HG02852 (cell line): ENCODE measurements around the gene RBFOX2.
"Not testable (repeated sequence)": the region's sequence is repeated elsewhere in the genome, so short reads cannot be mapped to it uniquely, and the experiment has no call there.

ENCODE experiments used
- ATAC-seq: cut with Tn5 transposase; IDR thresholded peaks from one replicate; pipeline ENCODE4 v1.9.1; 2021; ENCODE audit warnings: mild to moderate bottlenecking, moderate library complexity; ENCODE audit not compliant: unreplicated experiment

RBFOX2 gene

GRCh38 chr22:36028646-36029405 is at the start of gene RBFOX2:
RBFOX2 (minus strand) TSS chr22:36028824; CDS start chr22:36028425, 399 bp downstream.
- peak; percentile 57 for ATAC-seq

- ATAC-seq, result no peak
These were observed 48.6 kb upstream of the RBFOX2 start for GRCh38 chr22:36077271-36077670.

DNA sequence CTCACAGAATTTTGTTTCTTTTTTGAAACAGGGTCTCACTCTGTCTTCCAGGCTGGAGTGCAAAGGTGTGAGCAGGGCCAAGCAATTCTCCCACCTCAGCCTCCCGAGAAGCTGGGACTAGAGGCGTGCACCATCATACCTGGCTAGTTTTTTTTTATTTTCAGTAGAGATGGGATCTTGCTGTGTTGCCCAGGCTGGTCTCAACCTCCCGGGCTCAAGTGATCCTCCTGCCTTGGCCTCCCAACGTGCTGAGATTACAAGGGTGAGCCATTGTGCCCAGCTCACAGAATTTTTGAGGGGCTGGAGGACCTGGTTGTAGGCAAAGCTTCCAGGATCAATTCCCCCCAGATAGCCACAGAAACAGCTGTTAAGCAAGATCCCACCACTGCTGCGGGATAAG is 47.1 kb upstream of the RBFOX2 start:
- no peak for ATAC-seq

- ATAC-seq, result no peak
These were observed 46.6 kb upstream of the RBFOX2 start for GRCh38 chr22:36075230-36075629.

DNA sequence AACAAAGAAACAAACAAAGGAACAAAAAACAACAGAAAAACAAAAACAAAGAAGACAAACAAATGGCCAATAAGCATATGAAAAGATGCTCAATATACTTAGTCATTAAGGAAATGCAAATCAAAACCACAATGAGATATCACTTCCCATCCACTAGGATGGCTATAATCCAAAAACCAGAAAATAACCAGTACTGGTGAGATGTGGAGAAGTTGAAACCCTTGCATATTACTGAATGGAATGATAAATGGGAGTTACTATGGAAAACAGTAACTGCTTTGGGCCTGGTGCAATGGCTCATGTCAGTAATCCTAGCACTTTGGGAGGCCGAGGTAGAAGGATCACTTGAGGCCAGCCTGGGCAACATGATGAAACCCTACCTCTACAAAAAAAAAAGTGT is 44.9 kb upstream of the RBFOX2 start:
- no peak for ATAC-seq

- ATAC-seq, result not testable (repeated sequence)
These were observed 42.0 kb upstream of the RBFOX2 start for GRCh38 chr22:36070645-36071044.

GRCh38 chr22:36069368-36069767 is 40.7 kb upstream of the RBFOX2 start:
- ATAC-seq, result no peak

DNA sequence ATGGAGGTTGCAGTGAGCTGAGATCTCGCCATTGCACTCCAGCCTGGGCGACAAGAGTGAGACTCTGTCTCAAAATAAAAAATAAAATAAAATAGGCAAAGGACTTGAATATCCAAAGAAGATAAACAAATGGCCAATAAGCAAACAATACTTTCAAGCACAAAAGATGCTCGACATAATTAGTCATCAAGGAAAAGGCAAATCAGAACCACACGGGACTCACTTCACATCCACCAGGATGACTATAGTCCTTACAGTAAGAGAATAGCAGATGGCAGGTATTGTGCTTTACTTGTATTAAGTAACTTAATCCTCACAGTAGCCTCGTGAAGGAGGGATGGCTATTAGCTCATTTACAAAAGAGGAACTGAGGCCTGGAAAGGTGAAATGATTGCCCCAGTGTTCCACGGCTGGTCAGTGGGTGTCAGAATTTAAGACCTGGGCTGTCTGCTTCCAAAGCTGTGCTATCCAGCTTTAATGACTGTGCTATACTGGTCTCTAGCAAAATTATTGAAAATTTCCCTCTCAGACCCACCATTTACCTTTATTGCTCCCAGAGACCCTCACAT is 40.2 kb upstream of the RBFOX2 start:
- ATAC-seq, result no peak

GRCh38 chr22:36067235-36067558 is 38.6 kb upstream of the RBFOX2 start:
- ATAC-seq, result no peak

DNA sequence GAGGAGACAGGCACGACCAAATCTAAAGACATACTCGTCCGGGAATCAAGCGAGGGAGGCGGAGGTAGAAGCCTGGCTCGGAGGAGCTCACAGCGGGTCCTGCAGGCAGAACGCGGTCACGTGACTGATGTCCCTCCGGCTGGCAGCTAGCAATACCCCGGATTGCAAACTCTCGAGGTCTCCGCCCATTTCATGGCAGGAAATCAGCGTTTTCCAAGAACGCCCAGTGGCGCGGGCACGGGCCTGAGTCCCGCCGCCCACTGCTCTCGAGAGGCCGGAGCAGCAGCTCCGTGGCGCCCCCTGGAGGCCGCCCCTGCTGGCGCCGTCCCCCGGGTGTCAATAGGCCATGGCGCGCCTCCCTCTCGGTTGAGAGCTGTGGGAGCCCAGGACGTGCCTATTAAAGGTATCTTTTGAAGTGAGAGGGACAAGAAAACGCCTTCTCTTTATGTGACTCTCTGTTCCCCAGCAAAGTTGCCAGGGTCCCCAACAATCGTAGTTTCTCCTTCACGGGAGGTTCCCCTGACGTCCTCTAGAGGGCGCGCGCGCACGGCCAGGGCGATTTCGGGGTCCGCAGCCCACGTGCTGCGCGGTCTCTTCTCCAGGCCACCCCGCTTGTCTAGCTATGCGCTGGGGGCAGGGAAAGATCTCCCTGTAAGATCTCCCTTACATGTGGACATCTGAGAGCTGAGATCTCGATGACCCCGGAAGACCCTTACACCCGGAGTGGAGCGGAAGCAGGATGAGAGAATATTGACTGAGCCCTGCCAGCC is 37.3 kb upstream of the RBFOX2 start:
- no peak for ATAC-seq

- ATAC-seq, result no peak
These were observed 36.8 kb upstream of the RBFOX2 start for GRCh38 chr22:36065462-36065774.

DNA sequence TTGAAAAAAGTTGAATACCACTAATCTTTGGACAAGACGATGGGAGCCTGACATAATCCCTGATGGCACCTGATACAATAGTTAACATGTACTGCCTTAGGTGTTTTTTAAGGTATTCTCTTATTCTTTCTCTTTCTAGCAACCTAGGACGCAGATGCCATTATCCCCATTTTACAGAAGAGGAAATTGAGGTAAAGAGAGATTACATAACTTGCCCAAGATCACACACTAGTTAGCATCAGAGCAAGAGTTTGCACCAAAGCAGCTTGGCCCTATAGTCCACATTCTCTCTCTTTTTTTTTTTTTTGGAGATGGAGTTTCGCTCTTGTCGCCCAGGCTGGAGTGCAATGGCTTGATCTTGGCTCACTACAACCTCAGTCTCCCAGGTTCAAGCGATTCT is 35.7 kb upstream of the RBFOX2 start:
- no peak for ATAC-seq

DNA sequence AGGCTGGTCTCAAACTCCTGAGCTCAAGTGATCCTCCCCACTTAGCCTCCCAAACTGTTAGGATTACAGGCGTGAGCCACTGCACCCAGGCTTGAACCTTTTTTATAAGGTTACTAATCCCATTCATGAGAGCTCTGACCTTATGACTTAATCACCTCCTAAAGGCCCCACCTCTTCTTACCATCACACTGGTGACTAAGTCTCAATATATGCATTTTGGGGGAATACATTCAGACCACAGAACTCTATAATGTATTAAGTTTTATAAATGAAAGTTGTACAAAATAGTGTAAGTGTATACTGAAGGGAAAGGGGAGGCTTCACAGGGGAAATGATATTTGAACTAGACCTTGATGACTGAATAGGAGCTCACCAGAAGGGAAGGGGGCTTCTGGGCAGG is 28.4 kb upstream of the RBFOX2 start:
- ATAC-seq, result no peak

DNA sequence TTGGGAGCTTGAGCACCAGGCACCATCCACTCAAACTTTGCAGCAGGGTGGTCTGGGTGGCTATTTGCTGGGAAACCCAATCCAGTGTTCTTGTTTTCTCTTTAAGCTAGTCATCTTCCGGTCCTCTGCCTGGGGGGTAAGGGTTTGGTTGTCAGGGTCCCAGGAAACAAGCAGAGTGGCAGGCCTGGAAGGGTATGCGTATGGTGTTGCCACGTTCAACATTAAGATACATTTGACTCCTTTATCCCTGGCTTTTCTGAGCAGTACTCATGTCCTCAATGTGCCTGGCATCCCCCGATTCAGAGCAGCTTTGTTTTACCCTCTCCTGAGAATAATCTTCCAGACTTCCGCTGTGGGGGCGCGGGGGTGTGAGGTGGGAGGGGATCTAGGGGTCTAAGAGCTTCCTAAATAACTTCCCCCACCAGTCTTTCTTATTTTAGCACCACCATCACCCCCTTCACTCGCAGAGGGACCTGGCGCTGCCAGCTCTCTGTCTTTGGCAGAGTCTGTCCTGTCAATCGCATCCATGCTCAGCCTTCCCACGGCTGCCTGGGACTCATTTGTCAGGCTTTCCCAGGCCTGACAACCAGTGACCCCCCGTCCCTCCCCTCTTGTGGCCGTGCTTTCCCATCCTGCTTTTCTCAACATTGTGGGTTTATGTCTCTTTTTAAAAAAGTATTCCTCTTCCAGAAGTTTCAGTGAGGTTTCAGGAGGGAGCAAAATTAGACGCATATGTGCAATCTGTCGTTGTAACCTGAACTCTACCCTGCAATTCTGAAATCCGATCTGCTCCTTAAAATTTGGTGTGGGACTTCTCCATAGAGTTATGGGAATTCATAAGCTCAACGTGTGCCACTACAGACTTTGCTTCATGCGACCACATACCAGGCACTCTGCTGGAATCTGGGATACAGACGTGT is 27.0 kb upstream of the RBFOX2 start:
- no peak for ATAC-seq

GRCh38 chr22:36054446-36054845 is 25.8 kb upstream of the RBFOX2 start:
- ATAC-seq, result not testable (repeated sequence)

GRCh38 chr22:36053242-36054147 is 24.9 kb upstream of the RBFOX2 start:
- no peak for ATAC-seq

- no peak for ATAC-seq
These were observed 23.9 kb upstream of the RBFOX2 start for GRCh38 chr22:36052505-36052941.

DNA sequence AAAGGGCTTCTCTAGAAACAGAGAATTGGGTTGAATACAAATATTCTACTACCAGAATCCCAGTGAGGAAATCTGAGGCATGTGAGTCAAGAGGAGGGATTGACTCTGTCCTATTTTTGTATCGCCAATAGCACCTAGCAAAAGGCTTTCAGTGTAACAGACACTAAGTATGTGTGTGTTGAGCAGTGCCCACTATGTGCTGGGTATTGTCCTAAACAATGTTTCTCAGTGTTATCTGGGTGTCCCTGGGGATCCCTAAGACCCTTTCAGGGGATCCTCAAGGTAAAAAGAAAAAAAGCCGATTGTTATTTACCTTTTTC is 21.0 kb upstream of the RBFOX2 start:
- no peak for ATAC-seq

DNA sequence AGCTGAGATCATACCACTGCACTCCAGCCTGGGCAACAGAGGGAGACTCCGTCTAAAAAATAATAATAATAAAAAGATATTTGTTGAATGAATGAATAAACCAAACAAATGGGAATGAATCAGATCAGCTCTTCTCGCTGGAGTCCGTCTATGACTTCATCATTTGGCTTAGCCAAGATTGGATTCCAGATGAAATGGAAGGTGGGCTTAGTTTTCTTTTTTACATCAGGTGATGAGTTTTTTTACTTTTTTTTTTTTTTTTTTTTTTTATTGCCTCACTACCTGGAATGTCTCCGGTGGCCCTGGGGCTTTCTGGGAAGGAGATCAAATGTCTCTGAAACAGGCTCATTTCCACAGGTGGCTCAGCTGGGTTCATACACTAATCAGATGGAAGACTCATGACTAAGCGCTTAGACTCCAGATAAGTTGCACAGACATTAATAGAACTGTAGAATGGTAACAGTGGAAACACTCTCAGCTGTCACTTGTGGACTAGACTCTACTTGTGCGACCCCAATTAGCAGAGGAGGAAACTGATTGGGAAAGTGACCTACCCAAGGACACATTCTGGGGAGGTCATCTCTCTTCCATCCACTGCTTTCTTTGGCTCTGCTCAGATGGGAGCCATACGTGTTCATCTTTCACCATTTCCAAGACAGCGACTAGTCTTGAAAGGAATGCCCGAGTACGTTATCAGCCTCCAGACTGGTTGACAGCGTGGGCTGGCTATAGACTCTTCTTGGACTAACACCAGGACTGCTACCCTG is 20.5 kb upstream of the RBFOX2 start:
- no peak for ATAC-seq

- not testable (repeated sequence) for ATAC-seq
These were observed 15.9 kb upstream of the RBFOX2 start for GRCh38 chr22:36044517-36044916.
